HepG2 (cell line): ENCODE results near the gene HELT. TPM values are rescaled to one million over a fixed set of nuclear protein-coding genes. Genes with fewer than 3 reads are reported as not detected.

Source experiments
- ATAC-seq: fragments of 200-7000 bp; cut with Tn5 transposase; 3 replicates; pipeline ENCODE4 v1.9.1; 2020; ENCODE audit warnings: mild to moderate bottlenecking, moderate library complexity
- BruUV-seq: library from RNA; stranded (reverse); fragments of 400-500 nt; replicated peaks from 2 replicates; lab custom pipeline; 2021; lab: Mats Ljungman, UMichigan
- CTCF ChIA-PET: fragments of 300-600 bp; formaldehyde crosslinking; extraction: SDS; loops from one replicate; lab custom pipeline; 2021; ENCODE audit warnings: low total read pairs, inconsistent platforms, low intra/inter-chr PET ratio; lab: Yijun Ruan, JAX
- POLR2A ChIA-PET: fragments of 350-600 bp; sonication (Branson Sonifier 250); formaldehyde crosslinking; loops from one replicate; lab custom pipeline; 2020; ENCODE audit warnings: antibody characterized with exemption, inconsistent platforms; lab: Yijun Ruan, JAX
- DNase-seq: peaks from one replicate; pipeline ENCODE4 v3.0.0-alpha.2; 2015; ENCODE audit warnings: low spot score
- FAIRE-seq: peaks from 3 replicates; lab custom pipeline; 2011; peaks lifted over from hg19 to GRCh38; lab: Jason Lieb, UNC
- H2AFZ ChIP-seq: one replicate; pipeline ENCODE4 v1.6.1; 2011; ENCODE audit warnings: low read length, inconsistent platforms
- H3K27ac ChIP-seq: fragments of 300-600 bp; 3 replicates; pipeline ENCODE4 v1.8.0; 2011; ENCODE audit warnings: mixed run types, mild to moderate bottlenecking, mixed read lengths, low read length, inconsistent platforms; ENCODE audit not compliant: insufficient read depth; ENCODE audit errors: extremely low read length
- H3K27me3 ChIP-seq, 2 experiments: fragments of 200-600 bp in 1 of 2; 2 replicates in 1 of 2; 3 replicates in 1 of 2; pipeline versions ENCODE4 v1.6.0 to v1.8.0; 2011; ENCODE audit warnings: low read length in 2 of 2, mild to moderate bottlenecking in 2 of 2, moderate library complexity in 2 of 2, inconsistent platforms in 1 of 2; ENCODE audit not compliant: insufficient read depth in 2 of 2, control insufficient read depth in 1 of 2
- H3K36me3 ChIP-seq, 2 experiments: fragments of 200-600 bp in 1 of 2; replicated peaks in 1 of 2; 2 replicates in 1 of 2; 3 replicates in 1 of 2; pipeline versions ENCODE4 v1.5.1 to v1.8.0; 2011; ENCODE audit warnings: low read length in 2 of 2, inconsistent platforms in 1 of 2; ENCODE audit not compliant: insufficient read depth in 2 of 2, control insufficient read depth in 1 of 2
- H3K4me1 ChIP-seq: 2 replicates; pipeline ENCODE4 v1.5.1; 2012; ENCODE audit warnings: low read length, inconsistent platforms; ENCODE audit not compliant: insufficient read depth
- H3K4me2 ChIP-seq: 2 replicates; pipeline ENCODE4 v1.6.0; 2011; ENCODE audit warnings: low read depth, low read length, inconsistent platforms
- H3K4me3 ChIP-seq, 3 experiments: fragments of 200-600 bp in 1 of 3; sonication (generic), shearing (Covaris generic) in 1 of 3; replicated peaks in 1 of 3; 2 replicates each; pipeline ENCODE4 v1.5.1; 2011 to 2016; ENCODE audit warnings: low read length in 3 of 3, inconsistent platforms in 2 of 3, low read depth in 2 of 3, mild to moderate bottlenecking in 2 of 3, control low read depth in 1 of 3, mixed read lengths in 1 of 3; ENCODE audit not compliant: insufficient read depth in 1 of 3
- H3K79me2 ChIP-seq: one replicate; pipeline ENCODE4 v1.6.1; 2011; ENCODE audit warnings: low read length, inconsistent platforms; ENCODE audit not compliant: insufficient read depth
- H3K9ac ChIP-seq: 2 replicates; pipeline ENCODE4 v1.6.0; 2011; ENCODE audit warnings: mild to moderate bottlenecking, low read depth, low read length, inconsistent platforms; ENCODE audit not compliant: insufficient read depth
- H3K9me3 ChIP-seq: 2 replicates; pipeline ENCODE4 v1.5.1; 2012; ENCODE audit warnings: mild to moderate bottlenecking, low read length
- H4K20me1 ChIP-seq: 2 replicates; pipeline ENCODE4 v1.6.0; 2011; ENCODE audit warnings: inconsistent platforms, mild to moderate bottlenecking, low read length, moderate library complexity; ENCODE audit not compliant: insufficient read depth
- AHR ChIP-seq: IDR thresholded peaks from 2 replicates; pipeline ENCODE4 v1.6.1; 2018; ENCODE audit warnings: missing genetic modification reagents, missing compliant biosample characterization
- EEA1 ChIP-seq: sonication (generic); formaldehyde crosslinking; IDR thresholded peaks from 2 replicates; pipeline ENCODE4 v1.5.1; 2020; ENCODE audit warnings: mild to moderate bottlenecking, missing genetic modification reagents, borderline replicate concordance
- FUBP1 ChIP-seq: sonication (generic); formaldehyde crosslinking; IDR thresholded peaks from 2 replicates; pipeline ENCODE4 v1.5.1; 2020; ENCODE audit warnings: missing genetic modification reagents, mild to moderate bottlenecking, borderline replicate concordance
- GTF3A ChIP-seq: sonication (generic); formaldehyde crosslinking; conservative IDR thresholded peaks from 2 replicates; pipeline ENCODE4 v1.4.0; 2020; ENCODE audit warnings: mild to moderate bottlenecking, missing genetic modification reagents
- HOXA9 ChIP-seq: sonication (generic); formaldehyde crosslinking; IDR thresholded peaks from 2 replicates; pipeline ENCODE4 v1.8.1; 2022; ENCODE audit warnings: missing genetic modification reagents, mild to moderate bottlenecking, moderate library complexity, borderline replicate concordance
- MIXL1 ChIP-seq: IDR thresholded peaks from 2 replicates; pipeline ENCODE4 v1.6.1; 2016
- MTF1 ChIP-seq: sonication (generic); formaldehyde crosslinking; IDR thresholded peaks from 2 replicates; pipeline ENCODE4 v1.5.0; 2020; ENCODE audit warnings: missing genetic modification reagents
- NR2C2 ChIP-seq: sonication (generic); formaldehyde crosslinking; IDR thresholded peaks from 2 replicates; pipeline ENCODE4 v1.4.0; 2020; ENCODE audit warnings: missing genetic modification reagents, mild to moderate bottlenecking, moderate library complexity, borderline replicate concordance
- PPARG ChIP-seq: conservative IDR thresholded peaks from 2 replicates; pipeline ENCODE4 v1.6.1; 2016; ENCODE audit warnings: missing biosample characterization, missing genetic modification reagents
- ZNF460 ChIP-seq: sonication (generic); formaldehyde crosslinking; IDR thresholded peaks from 2 replicates; pipeline ENCODE4 v1.5.1; 2020; ENCODE audit warnings: missing genetic modification reagents, mild to moderate bottlenecking, borderline replicate concordance
- ZNF605 ChIP-seq: sonication (generic); formaldehyde crosslinking; IDR thresholded peaks from 2 replicates; pipeline ENCODE4 v1.8.0; 2022; ENCODE audit warnings: mild to moderate bottlenecking, missing genetic modification reagents
- ZNF615 ChIP-seq: sonication (generic); formaldehyde crosslinking; IDR thresholded peaks from 2 replicates; pipeline ENCODE4 v1.5.0; 2020; ENCODE audit warnings: mild to moderate bottlenecking, missing genetic modification reagents, borderline replicate concordance
- ZNF703 ChIP-seq: sonication (generic); formaldehyde crosslinking; IDR thresholded peaks from 2 replicates; pipeline ENCODE4 v1.5.1; 2020; ENCODE audit warnings: missing genetic modification reagents, mild to moderate bottlenecking, moderate library complexity, borderline replicate concordance
- whole genome bisulfite sequencing: methylation state at CpG from one replicate; pipeline ENCODE4 v1.1.6; 2017; ENCODE audit warnings: low lambda C conversion rate; 5-methylcytosine and 5-hydroxymethylcytosine counted together
- in situ Hi-C: cut with HindIII; loops from 2 replicates; pipeline ENCODE4 v1.10.0; 2017; ENCODE audit warnings: low pct_unique_long_range_greater_than_20kb; ENCODE audit not compliant: extremely low pct_ligation_motif_present
- intact Hi-C: fragments of 100-400 bp; cut with micrococcal nuclease; formaldehyde crosslinking; loops from one replicate; pipeline ENCODE4 v1.10.0; 2022; ENCODE audit not compliant: unreplicated experiment
- polyA plus RNA-seq, 8 experiments: library from polyadenylated mRNA; depleted of rRNA in 3 of 8; stranded (reverse) in 7 of 8; unstranded in 1 of 8; fragments of >200 nt; fragmentation: Illumina TruSeq in 4 of 8; extraction: Trizol in 4 of 8; gene quantifications; 2 replicates each; pipeline versions ENCODE4 v1.2.1 to v1.2.3, GENCODE V29; 2011 to 2016; ENCODE audit warnings: low read depth in 4 of 8, missing spikeins in 1 of 8, mixed read lengths in 1 of 8; ENCODE audit not compliant: insufficient read depth in 1 of 8
- total RNA-seq, 5 experiments: library from RNA; depleted of rRNA; stranded (reverse); fragments of >200 nt; fragmentation: Illumina TruSeq; extraction: Trizol; gene quantifications; 2 replicates each; pipeline ENCODE4 v1.2.3, GENCODE V29; 2016; ENCODE audit warnings: low read depth in 1 of 5
- TF ChIP-seq, protein P1 (sequence below): IDR thresholded peaks from 2 replicates; pipeline ENCODE4 v1.6.1; 2012; ENCODE audit warnings: low read depth, low read length, improper control_type of control experiment
- TF ChIP-seq, protein P2 (sequence below): IDR thresholded peaks from 2 replicates; pipeline ENCODE4 v1.6.1; 2016; ENCODE audit warnings: mild to moderate bottlenecking
- TF ChIP-seq, protein P3 (sequence below): sonication (generic); formaldehyde crosslinking; IDR thresholded peaks from 2 replicates; pipeline ENCODE4 v1.5.0; 2020; ENCODE audit warnings: missing genetic modification reagents

Gene HELT
- total and polyA plus RNA-seq, 2 of the 13 experiments (the other 11 are each of a cell fraction or from before 2014, with no cell fraction given), result not detected

DNA sequence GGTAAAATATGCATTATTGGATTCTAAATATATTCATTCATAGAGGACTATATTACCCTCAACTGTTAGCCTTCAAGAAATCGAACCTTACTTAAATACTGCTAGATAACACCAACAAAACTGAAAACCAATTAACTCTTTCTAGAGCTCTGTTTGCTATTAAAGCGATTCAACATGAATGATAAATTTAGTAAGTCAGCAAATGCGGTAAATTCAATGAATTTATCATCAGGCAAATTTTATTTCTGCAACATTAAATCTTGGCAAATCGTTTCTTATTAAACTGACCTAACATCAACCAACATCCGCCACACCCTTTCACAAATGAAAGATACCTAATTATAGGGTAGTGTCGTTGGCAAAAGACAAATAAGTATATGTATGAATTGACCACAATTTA is 26.4 kb upstream of the HELT start:
- 22% methylated on average over 6 of the region's 6 CpGs for WGBS
- ATAC-seq (no peak), DNase-seq (no peak), FAIRE-seq (no peak)
- Histone ChIP-seq H3K79me2 (no peaks in the 10 kb centered on the region), H4K20me1 (no peaks in the 10 kb centered on the region), H3K27me3 (peaks cover 5 to 35% of the 10 kb centered on the region in 2 experiments; a peak in 4 of 5 replicates), H3K36me3 (no peaks in the 10 kb centered on the region), H3K9me3 (no peaks in the 10 kb centered on the region), H3K4me1 (no peaks in the 10 kb centered on the region), H3K27ac (no peak overlapping the region), H3K4me3 (no peak overlapping the region), H2AFZ (no peak overlapping the region), H3K4me2 (no peak overlapping the region), H3K9ac (no peak overlapping the region)
- no TSS peak for BruUV-seq
- intact Hi-C loops, result no loop called here
- CTCF ChIA-PET, result no interaction called here
- POLR2A ChIA-PET, result no interaction called here
- in situ Hi-C loops, result no loop called here
- TF ChIP-seq NR2C2 (CRISPR knock-in tag), result no peak
- no peak for TF ChIP-seq GTF3A (CRISPR knock-in tag)
- no peak for TF ChIP-seq HOXA9 (CRISPR knock-in tag)
- TF ChIP-seq, protein P1, sequence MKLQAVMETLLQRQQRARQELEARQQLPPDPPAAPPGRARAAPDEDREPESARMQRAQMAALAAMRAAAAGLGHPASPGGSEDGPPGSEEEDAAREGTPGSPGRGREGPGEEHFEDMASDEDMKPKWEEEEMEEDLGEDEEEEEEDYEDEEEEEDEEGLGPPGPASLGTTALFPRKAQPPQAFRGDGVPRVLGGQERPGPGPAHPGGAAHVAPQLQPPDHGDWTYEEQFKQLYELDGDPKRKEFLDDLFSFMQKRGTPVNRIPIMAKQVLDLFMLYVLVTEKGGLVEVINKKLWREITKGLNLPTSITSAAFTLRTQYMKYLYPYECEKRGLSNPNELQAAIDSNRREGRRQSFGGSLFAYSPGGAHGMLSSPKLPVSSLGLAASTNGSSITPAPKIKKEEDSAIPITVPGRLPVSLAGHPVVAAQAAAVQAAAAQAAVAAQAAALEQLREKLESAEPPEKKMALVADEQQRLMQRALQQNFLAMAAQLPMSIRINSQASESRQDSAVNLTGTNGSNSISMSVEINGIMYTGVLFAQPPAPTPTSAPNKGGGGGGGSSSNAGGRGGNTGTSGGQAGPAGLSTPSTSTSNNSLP, result no peak
- no peak for TF ChIP-seq PPARG (CRISPR knock-in tag)
- TF ChIP-seq, protein P2, sequence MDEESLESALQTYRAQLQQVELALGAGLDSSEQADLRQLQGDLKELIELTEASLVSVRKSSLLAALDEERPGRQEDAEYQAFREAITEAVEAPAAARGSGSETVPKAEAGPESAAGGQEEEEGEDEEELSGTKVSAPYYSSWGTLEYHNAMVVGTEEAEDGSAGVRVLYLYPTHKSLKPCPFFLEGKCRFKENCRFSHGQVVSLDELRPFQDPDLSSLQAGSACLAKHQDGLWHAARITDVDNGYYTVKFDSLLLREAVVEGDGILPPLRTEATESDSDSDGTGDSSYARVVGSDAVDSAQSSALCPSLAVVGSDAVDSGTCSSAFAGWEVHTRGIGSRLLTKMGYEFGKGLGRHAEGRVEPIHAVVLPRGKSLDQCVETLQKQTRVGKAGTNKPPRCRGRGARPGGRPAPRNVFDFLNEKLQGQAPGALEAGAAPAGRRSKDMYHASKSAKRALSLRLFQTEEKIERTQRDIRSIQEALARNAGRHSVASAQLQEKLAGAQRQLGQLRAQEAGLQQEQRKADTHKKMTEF, result no peak
- TF ChIP-seq, protein P3, sequence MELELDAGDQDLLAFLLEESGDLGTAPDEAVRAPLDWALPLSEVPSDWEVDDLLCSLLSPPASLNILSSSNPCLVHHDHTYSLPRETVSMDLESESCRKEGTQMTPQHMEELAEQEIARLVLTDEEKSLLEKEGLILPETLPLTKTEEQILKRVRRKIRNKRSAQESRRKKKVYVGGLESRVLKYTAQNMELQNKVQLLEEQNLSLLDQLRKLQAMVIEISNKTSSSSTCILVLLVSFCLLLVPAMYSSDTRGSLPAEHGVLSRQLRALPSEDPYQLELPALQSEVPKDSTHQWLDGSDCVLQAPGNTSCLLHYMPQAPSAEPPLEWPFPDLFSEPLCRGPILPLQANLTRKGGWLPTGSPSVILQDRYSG, result no peak
- no peak for TF ChIP-seq ZNF605 (CRISPR knock-in tag)
- TF ChIP-seq ZNF460, result no peak
- no peak for TF ChIP-seq ZNF703 (CRISPR knock-in tag)
- TF ChIP-seq MIXL1, result no peak
- no peak for TF ChIP-seq ZNF615 (CRISPR knock-in tag)
- no peak for TF ChIP-seq MTF1 (CRISPR knock-in tag)
- TF ChIP-seq FUBP1 (CRISPR knock-in tag), result no peak
- TF ChIP-seq AHR (CRISPR knock-in tag), result no peak
- no peak for TF ChIP-seq EEA1 (CRISPR knock-in tag)
